ENCODE data around the gene AGO1.
A peak's percentile ranks its signal among the peaks of the same experiment; 100 is the strongest.

The AGO1 gene

DNA sequence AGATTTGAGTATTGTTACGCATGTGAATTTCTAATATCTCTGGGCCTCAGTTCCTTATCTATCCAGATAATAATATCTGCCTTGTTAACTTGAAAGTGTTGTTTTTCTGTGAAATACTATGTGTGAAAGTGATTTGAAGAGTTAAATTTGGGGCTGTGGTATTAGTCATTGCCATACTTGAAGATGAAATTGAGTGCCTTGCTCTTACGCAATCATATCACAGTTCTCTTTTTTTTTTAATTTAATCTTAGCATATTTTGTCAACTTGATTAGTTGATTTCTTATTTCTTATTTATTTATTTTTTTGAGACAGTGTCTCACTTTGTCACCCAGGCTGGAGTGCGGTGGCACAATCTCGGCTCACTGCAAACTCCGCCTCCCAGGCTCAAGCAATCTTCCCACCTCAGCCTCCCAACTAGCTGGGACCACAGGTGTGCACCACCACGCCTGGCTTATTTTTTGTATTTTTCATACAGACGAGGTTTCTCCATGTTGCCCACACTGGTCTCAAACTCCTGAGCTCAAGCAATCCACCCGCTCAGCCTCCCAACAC, 44.2 kb upstream of the AGO1 start:
- no peak for DNase-seq
- H3K4me1 ChIP-seq: no peaks in the 10 kb centered on the region
- intact Hi-C loops (cut with DNase I; ENCODE audit: low total_unique reads): no loop called here
- no peak overlapping the region for H3K4me3 ChIP-seq
- H3K27ac ChIP-seq: no peak overlapping the region
- peaks cover 78 to 97% (median 82%) of the 10 kb centered on the region in 3 donors for H3K36me3 ChIP-seq
- TF ChIP-seq, protein P1, sequence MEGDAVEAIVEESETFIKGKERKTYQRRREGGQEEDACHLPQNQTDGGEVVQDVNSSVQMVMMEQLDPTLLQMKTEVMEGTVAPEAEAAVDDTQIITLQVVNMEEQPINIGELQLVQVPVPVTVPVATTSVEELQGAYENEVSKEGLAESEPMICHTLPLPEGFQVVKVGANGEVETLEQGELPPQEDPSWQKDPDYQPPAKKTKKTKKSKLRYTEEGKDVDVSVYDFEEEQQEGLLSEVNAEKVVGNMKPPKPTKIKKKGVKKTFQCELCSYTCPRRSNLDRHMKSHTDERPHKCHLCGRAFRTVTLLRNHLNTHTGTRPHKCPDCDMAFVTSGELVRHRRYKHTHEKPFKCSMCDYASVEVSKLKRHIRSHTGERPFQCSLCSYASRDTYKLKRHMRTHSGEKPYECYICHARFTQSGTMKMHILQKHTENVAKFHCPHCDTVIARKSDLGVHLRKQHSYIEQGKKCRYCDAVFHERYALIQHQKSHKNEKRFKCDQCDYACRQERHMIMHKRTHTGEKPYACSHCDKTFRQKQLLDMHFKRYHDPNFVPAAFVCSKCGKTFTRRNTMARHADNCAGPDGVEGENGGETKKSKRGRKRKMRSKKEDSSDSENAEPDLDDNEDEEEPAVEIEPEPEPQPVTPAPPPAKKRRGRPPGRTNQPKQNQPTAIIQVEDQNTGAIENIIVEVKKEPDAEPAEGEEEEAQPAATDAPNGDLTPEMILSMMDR (IDR thresholded peaks at IDR 0.05): no peak
- no peaks in the 10 kb centered on the region for H3K9me3 ChIP-seq
- H3K27me3 ChIP-seq: no peaks in the 10 kb centered on the region

DNA sequence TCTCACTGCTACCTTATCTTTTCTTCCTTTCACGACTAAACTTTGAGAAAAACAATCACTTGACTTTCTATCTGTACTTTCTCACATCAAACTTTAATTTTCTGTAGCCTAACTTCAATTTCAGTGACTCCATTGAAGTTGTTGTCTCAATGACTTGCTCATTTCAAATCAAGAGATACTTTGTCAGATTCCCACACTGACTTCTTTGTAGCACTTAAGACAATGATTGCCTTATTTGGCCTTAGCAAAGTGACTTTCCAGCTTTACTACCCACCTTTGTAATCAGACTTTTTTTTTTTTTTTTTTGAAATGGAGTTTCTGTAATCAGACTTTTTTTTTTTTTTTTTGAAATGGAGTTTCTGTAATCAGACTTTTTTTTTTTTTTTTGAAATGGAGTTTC, 38.2 kb upstream of the AGO1 start:
- no peak overlapping the region for H3K27ac ChIP-seq
- H3K4me3 ChIP-seq: no peak overlapping the region
- H3K4me1 ChIP-seq: peaks cover 0 to 24% (median 3%) of the 10 kb centered on the region in 4 donors
- no peaks in the 10 kb centered on the region for H3K27me3 ChIP-seq
- H3K36me3 ChIP-seq: peaks cover 33 to 63% (median 43%) of the 10 kb centered on the region in 3 donors
- TF ChIP-seq, protein P1 (IDR thresholded peaks at IDR 0.05): no peak
- DNase-seq: no peak
- no peaks in the 10 kb centered on the region for H3K9me3 ChIP-seq
- intact Hi-C loops (cut with DNase I; ENCODE audit: low total_unique reads): no loop called here

DNA sequence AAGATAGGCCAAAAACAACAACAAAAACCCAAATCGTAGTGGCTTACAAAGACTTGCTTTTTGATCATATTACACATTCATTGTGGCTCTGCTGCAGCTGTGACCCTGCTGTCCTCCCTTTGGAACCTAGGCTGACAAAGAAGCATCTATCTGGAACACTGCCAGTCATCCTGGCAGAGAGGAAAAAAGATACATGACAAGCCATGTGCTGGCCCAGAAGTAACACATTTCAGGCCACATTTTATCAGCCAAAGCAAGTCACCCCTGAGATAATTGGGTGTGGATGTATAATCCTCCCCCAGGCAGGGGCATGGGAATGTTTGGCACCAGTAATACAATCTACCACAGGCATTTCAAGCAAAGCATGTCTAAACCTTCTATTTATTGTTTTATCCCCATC, 37.2 kb upstream of the AGO1 start:
- DNase-seq: no peak
- Histone ChIP-seq H3K9me3 (no peaks in the 10 kb centered on the region), H3K4me3 (no peak overlapping the region), H3K27me3 (no peaks in the 10 kb centered on the region), H3K36me3 (peaks cover 23 to 59% (median 39%) of the 10 kb centered on the region in 3 donors), H3K27ac (no peak overlapping the region), H3K4me1 (peaks cover 0 to 34% (median 11%) of the 10 kb centered on the region in 4 donors)
- TF ChIP-seq, protein P1 (IDR thresholded peaks at IDR 0.05): no peak
- intact Hi-C loops (cut with DNase I; ENCODE audit: low total_unique reads): no loop called here

DNA sequence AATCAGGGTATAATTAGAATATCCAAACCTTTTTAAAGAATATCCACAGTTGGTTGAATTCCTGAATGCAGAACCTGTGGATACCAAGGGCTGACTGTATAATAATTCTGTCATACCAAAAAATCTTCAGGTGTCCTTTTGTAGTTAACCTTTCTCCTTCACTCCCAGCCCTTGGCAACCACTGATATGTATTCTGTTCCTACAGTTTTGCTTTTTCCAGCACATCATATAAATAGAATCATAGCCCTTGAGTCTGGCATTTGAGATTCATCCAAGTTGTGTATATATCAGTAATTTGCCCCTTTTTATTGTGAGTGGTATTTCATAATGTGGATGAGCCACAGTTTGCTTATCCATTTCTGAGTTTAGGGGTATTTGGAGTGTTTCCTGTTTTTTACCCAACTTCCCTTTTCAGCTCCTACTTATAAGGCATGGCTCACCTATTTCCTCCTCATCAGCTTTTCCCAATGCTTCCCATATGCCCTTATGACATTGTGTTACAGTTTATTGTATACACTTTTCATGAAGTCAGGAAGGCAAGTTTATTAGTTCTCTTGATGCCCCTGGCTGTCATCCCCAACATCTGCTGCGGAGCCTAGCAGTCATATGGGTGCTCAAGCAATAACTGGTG, 35.0 kb upstream of the AGO1 start:
- Histone ChIP-seq H3K4me1 (peaks cover 0 to 50% (median 19%) of the 10 kb centered on the region in 4 donors), H3K27ac (peak overlapping the region; percentile 12 to 77), H3K36me3 (peaks cover 2 to 43% (median 19%) of the 10 kb centered on the region in 3 donors), H3K27me3 (no peaks in the 10 kb centered on the region), H3K9me3 (no peaks in the 10 kb centered on the region), H3K4me3 (no peak overlapping the region)
- TF ChIP-seq, protein P1 (IDR thresholded peaks at IDR 0.05): no peak
- intact Hi-C loops (cut with DNase I; ENCODE audit: low total_unique reads): no loop called here
- no peak for DNase-seq

DNA sequence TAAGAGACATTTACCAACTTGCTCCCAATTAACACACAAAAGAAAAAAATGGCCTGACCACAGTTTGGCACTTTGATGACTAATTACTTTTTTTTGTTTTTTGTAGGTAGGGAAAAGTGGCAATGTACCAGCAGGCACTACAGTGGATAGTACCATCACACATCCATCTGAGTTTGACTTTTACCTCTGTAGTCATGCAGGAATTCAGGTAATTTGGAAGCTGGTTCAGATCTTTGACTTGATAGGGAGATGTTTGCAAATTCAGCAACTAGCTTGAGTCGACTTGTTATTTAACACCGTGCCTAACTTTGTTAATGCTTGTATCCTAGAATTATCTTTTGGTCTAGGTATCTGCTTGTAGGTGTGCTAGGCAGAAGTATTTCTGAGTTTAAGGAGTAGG, 33.0 kb upstream of the AGO1 start:
- peaks cover 5 to 47% (median 32%) of the 10 kb centered on the region in 3 donors for H3K36me3 ChIP-seq
- DNase-seq: no peak

More for the DNA sequence above, 33.0 kb upstream of the AGO1 start:
- peak overlapping the region; percentile 59 to 77 for H3K27ac ChIP-seq
- TF ChIP-seq, protein P1 (IDR thresholded peaks at IDR 0.05): no peak
- H3K4me3 ChIP-seq: no peak overlapping the region
- no peaks in the 10 kb centered on the region for H3K9me3 ChIP-seq
- H3K4me1 ChIP-seq: peaks cover 0 to 50% (median 19%) of the 10 kb centered on the region in 4 donors
- no peaks in the 10 kb centered on the region for H3K27me3 ChIP-seq
- intact Hi-C loops (cut with DNase I; ENCODE audit: low total_unique reads): no loop called here
